NCI-H2196 (cell line): ENCODE results near the gene HOXA4.

Source experiments
- DNase-seq: peaks from one replicate; lab custom pipeline; 2025; ENCODE audit not compliant: unreplicated experiment; lab: John Stamatoyannopoulos, UW

Gene HOXA4

DNA sequence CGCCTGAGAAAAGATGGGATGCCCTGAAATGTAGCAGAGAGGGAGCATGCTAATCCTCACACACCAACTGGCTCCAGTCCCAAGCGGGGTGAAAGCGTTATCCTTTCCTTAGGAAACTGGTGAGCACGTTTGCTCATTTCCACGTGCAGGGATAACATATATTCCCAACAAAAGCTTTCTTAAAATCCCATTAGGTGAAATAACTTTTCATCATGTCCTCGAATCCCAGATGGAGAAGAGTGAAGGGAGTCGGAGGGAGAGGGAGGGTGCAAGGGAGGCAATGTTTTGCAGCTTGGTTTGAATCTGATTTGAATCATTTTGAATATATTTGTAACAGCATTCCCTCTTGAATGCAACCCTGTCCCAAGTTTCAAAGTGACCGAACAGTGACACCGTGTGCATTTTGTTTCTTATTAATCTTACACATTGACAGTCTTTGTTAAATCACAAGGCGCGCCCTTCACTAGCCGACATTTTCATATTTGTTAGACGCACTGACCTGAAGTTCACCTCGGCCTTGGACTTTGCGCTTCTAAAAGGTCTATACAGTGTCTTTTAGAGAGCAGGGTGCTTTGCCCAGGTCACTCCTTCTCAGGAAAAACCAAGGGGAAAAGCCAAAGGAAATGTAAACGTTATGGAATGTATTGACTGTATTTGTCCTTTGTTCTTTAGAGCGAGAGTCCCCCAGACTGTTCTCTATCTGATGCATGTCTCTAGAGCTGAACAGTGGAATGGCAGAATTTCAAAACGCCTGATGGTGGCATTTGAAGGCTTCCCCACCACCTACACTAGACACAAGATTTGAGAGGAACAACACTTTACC, 3.1 kb upstream of the HOXA4 start:
- no peak for DNase-seq

DNA sequence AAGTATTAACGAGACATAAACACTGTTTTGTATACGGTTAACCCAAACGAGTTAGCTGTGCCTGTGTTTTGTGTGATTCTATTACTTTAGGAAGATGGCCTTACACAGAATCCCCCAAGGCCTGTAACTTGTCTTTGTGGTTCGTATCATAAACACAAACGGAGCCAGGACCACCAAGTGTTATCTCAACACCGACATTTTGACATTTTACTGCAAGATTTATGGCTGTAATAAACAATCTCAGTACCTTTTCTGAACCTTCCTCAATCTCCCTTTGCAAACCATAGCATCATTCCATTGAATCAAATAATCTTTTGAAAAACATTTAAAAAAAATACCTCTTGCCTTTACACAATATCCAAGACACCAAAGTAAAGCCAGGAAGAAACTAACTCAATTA, 2.4 kb upstream of the HOXA4 start:
- no peak for DNase-seq

DNA sequence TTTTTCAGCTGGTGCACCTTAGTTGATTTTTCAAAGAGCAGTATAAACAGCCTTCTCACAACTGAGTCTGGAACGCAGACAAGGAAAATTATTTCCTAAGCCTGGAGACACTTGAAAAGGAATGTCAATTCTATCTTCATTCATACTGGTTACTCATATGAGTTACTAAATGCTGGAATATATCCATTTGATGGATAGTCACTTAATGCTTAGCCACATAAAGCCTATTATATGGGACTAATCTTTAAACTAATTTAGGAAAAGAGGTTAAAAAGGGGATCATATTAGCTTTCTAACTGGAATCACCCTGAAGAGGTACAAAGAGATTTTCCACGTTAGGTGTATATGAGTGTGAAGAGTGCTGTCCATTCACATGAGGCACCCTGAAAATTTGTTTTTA, 1.7 kb upstream of the HOXA4 start:
- DNase-seq = no peak

DNA sequence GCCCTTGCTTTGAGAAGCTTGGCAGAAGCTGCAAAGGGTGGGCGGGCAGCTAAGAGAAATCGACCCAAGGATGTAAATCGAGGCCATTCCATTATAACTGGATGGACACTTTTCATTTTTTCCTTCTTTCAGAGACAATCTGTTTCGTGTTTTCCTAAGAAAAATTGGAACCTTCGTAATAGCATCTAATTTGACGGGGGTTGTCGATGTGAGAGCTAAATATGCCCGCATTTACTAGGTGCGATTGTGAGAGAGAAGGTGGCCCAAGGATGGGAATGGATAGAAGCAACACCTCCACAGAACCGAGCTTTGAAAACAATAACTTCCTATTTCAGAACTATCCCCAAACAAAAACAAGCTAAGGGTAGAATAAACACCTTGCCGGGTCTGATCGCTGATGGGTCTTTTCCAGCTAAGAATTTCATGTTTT, 848 bp upstream of the HOXA4 start:
- no peak for DNase-seq

DNA sequence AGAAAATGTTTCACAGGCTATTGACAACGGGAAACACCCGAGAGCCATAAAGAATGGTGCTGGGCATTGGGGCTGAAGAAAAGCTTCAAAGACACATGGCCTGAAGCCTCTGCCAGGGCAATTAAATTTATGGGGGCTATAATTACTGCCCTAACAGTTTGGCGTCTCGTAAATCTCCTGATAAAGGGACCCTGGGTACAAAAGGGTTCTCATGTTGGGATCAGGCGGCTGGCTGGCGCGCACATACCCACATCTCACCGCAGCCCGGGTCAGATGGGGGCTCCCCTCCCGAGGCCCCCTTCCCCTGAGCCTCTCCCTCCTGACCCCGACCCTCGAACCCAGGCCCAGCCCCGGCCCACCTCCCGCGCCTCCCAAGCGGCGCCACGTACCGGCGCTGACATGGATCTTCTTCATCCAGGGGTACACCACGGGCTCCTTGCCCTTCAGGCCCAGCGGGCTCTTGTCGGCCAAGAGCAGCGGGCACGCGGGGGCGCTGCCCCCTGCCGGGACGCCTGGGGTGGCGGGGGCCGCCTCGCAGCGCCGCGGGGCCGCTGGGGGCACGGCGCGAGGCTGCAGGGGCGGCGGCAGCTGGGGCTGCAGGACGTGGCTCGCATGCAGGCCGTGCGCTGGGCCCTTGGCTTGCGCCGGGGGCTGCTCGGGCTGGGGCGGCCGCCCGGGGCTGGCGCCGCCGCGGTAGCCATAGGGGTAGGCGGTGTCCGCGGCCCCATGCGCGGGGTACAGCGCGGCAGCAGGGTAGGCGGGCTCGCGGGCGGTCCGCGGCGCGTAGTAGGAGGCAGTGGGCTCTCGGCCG, 623 bp downstream of the HOXA4 start:
- DNase-seq = no peak

DNA sequence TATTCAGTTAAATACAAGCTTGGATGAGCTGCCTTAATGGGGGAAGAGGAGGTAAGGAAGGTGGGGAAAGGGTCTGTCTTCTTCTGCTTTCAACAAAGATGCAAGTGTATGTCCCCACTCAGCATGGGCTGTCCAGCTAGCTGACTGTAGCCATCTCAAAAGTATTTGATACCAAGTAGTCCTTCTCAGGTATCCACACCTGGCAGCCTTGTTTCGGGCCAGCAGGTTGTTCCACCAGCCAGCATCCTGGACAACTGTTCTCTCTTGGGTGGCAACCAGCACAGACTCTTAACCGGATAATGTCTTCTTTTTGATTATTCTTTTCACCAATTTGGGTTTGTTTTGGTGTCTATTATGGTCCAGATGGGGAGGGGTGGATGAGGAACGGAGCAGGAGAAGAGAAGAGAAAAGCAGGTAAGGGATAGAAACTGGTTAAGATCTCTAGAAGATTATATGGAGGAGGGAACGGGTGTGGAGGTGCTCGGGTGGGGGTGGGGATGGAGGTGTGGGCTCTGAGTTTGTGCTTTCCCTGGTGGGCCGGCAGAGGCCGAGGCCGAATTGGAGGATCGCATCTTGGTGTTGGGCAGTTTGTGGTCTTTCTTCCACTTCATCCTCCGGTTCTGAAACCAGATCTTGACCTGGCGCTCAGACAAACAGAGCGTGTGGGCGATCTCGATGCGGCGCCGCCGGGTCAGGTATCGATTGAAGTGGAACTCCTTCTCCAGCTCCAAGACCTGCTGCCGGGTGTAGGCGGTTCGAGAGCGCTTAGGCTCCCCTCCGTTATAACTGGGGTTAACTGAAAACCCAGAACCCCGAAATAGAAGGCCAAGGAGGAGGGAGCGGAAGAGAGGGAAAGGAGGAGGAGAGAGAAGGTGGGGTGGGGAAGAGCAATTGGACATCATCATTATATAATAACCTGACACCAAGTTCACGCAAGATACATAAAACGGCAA, 1.5 kb downstream of the HOXA4 start:
- DNase-seq = no peak

DNA sequence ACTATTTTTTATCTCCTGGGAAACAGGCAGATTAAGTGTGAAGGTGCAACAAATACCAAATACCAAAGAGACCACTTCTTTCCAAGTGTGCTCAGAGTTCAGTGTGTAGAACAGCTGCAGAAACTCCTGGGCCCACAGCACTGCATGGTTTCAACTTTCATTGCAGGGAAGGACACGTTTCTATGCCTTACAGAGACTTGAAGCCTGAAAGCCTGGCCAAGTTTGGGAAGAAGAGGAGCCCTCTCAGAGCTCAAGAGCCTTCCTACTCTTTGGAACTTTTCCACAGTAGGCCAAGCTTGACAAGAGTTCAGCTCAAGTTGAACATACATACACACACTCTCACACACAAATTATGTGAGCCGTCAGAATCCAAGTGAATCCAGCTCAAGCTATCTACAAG, 2.5 kb downstream of the HOXA4 start:
- DNase-seq = no peak

DNA sequence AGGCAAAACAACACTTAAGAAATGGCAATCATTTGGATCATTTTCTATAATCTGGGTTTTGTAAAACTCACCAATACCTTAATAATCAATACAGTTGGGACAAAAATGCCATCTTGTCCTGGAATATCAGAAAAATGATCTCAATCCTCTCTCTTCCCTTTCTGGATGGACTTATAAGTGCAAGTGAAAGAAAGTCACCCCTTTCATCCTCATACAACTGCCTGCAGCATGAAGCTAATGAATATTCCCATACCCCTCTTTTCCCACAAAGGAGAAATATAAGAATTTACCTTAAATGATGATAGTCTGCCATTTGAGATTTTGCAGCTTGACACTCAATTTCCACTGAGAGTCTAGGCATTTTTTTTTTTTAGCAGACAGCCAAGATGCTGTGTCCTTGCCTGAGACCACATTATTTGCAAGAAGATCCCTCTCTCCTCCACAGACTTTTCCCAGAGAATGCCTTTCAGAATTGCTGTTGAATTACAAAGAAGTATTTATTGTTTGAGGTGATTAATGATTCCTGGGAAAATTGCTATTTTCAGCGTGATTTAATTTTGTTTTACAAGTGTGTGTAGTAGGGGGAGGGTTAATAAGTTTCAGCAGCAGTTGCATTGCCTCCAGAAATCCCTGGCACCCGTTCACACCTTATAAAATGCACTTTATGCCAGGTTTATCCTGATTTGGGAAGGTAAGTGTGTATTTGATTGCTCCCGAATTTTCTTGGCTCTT, 3.8 kb downstream of the HOXA4 start:
- no peak for DNase-seq

DNA sequence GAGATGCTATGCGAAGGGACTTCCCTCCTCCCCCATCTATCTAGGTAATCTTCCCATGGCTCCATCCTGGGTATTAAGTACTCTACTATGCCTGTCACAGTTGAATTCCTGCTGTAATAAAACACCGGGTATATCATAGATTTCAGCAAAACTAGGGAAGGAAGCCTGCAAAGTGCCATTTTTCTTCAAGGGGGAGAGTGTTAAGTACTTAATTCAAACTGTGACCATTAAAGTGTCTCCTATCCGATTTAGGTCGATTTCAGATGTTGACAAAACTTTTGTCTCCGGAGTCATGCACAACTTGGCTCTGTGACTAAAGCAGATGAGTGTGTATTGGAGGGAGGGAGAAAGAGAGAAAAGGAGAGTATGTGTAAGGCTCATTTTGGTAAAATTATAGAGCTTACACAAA, 4.6 kb downstream of the HOXA4 start:
- DNase-seq = no peak

DNA sequence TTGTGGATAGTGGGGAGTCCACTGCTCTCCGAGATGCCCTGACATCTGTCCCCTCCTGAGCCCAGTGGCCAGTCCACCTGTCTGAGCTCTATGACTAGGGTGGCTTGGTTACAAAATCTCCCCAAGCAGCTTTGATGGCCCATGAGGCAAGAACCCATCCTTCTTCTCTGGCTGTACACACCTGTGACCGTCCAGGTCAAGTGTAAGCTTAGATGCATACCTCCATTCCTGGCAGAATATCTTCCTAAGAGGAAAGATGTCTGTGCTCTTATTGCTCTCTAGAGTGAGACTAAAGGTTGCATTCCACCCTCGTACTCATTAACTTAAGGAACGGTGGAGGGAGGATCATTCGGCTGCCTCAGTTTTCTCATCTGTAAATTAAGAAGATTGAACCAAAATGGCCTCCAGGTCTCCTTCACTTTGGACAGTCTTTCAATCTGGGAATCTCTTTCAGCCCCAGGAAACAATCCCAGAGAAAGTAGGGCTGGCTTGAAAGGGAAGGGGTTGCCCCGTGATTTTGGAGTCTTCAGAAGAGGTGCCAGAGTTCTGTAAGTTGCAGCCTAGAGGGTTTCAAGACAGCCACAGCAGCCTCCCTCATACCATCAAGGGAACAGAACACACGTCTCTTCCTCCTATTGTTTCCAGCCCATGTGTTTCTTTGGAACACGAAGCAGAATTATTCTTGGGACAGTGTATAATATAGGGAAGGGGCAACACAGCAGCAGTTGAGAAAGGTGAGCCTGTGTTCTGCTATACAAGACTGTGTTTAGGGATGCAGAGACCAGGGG, 5.5 kb downstream of the HOXA4 start:
- DNase-seq = no peak

DNA sequence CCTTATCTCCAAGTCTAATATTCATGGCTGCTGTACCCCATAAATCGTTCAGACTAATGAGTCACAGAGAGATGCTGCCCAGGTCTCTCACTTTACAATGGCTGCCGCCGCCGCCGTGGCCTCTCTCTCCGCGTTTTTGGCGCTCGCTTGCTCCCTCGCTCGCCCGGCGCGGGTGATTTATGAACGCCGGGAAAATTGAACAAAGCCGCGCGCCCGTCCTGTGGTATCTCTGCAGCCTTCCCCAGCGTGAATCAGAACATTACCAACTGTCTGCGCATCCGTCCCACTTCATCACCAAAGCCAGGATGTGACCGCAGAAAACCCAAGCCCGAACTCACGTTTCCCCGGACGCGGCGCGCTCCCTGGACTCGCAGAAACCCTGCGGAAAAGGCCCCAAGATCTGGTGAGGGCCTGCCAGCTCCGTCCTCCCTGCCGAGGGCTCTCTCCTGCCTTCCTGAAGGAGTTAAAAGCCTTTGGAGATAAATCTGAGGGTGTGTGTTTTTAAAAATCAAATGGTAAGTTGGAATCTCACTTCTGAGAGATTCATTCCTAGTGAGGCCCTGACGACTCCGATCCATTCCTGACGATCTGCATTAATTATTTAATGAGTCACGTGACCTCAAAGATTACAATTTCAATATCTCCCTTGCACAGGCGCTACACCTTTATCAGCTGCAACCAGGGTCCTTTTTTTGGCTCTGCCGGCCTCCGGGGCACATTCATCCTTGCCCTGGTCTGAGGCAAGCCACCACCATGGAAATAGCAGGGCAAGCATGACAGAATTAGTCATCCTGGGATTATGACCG, 6.3 kb downstream of the HOXA4 start:
- no peak for DNase-seq

DNA sequence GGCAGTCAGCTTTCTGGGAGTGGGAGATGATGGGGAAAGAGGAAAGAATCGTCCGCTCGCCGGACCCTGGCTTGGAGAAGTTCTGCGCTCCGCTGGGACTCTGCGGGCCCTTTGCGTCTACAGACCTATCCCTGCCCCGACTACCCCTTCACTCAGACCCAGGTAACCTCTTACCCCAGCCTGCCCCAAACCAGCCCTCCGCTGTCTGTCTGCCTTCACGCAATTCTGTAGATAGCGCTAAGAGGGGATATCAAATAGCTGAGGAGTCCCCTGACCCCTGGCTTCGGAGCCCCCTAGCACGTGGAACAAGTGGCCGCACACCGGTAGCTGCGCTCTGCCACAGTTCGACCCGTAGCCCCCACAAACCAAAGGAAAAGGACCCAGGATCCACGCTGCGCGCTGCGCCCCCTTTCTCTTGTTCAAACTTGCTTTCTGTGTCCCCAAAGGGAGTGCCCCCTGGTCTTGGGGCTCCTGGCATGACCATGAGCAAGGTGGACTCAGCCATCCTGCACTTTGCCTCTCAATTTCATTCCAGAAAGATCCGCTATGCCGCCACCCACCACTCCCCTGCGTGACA, 7.0 kb downstream of the HOXA4 start:
- DNase-seq = no peak

DNA sequence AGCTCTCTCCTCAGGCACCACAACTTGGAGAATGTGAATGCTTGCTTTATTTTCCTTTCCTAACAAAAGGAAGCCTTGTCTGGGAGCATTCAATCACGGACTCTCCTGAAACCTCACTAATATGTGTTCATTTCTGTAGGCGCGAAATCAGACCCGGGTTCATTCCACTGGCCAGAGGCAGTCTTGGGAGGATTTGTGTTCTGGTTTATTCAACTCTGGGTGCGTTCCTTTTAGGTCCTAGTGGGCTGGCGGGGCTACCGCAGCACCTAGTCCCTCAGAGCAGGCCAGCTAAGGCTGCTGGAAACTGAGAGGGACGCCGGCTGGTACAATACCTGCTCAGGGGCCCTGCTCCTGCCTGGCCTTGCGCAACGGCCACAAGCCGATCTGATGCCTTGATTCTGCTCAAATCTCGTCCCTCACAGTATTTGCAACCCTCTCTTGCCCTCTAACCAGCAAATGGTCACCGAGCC, 7.5 kb downstream of the HOXA4 start:
- DNase-seq = no peak

DNA sequence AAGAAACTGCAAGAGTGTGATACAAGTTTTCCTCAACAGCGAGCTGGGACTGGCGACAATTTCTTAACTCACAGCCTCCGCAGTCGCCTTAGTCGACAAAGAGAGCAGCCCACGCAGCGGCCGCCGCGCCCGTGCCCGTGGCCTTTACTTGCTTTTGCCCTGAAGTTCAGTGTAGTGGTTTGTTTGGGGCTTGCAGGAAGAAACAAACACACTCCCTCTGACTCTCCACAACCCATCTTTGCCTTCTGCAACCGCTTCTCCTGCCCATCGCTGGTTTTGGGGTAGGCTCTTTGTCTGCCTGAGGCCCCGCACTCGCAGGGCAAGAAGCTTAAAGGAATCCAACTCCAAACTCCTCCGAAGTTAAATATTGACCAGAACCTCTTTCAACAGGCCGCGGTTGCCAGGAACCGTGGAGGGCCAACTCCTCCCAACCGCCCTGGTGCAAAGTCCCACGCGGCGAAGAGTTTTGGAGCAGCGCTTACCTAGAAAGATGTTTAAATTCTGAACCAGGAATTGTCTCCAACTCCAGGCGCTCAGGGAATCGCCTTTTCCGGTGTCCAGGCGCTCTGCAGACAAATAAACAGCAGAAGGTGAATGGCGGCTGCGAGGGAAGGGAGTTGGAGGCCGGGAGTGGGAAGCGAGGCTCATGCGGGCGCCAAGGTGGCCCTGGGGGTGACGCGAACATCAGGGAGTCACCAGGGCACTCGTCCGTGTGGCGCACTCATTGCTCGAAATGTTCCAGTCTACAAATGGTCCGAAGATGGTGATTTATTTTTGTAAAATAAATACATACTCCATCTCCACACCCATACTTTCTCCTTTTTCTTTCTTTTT, 8.3 kb downstream of the HOXA4 start:
- no peak for DNase-seq

DNA sequence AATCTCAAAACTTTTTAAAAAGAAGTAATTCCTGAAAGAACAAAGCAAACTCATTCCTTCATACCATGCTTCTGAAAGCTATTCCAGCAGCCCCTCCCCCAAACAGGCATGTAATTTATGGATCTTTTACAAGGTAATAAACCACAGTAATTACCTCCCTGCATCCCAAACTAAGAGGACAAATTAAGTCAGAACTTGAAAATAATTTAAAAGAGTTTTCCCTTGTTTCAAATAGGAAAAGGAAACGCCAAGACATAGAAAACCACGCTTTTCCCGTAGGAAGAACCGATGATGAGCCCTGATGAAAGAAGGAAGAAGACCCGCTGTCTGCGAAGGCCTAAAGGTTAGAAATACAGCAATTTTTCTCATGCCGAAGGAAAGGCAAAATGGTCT, 8.9 kb downstream of the HOXA4 start:
- no peak for DNase-seq

DNA sequence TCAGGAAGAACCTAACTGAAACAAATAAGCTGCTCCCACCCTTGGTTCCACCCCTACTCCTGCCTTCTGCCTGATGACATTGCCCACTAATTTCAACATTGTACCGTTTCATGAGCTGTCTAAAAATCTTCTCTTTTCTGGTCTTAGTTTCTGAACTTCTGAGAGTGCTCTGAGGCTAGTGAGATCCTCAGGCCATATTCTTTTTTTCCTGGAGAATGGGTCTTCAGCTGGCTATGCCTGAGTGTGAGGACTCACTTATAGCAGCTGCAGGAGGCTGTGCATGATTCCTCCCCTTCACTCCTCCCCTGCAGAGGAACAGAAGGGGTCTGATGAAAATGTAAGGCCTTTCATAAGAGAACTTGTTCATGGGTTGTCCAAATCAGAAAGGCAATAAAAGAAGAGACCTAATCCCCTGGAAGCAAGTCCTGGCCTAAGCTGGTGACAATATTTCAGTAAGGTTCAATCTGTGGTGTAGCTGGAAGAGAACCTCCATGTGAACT, 11.1 kb downstream of the HOXA4 start:
- no peak for DNase-seq

DNA sequence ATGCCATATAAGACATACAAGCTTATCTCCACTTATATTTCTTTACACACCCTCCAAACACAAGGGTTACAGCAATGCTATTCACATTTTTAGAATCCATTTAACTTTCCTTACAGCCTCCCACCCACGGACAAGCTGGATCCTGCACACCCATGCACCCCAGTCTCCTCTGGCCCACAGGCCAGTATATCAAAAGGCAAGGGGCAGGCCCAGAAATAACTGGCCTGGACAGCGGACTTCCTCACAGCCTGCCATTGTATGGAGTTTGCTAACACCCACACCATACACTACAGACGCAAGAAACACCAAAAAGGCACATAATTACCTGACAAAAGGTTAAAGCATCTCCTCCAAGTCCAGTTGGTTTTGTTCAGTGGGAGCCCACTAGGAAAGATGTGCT, 12.0 kb downstream of the HOXA4 start:
- DNase-seq = no peak
